Activated T-helper 1 cell treated with anti-CD3 and anti-CD28 coated beads, Interleukin-12 subunit alpha, Interleukin-12 subunit beta, Interleukin-2, Interleukin-4 antibody, amounts not matched to agents 30 ng/mL and 10 ng/mL and 1 ng/mL, durations not matched to agents 14 hours and 24 hours and 36 hours (primary cell): ENCODE results near the gene SLC8A2. TPM values are rescaled to one million over a fixed set of nuclear protein-coding genes. Genes with fewer than 3 reads are reported as not detected.

ENCODE experiments used
- DNase-seq: peaks from one replicate; pipeline ENCODE4 v3.0.0; 2021; ENCODE audit warnings: low spot score
- H3K27ac Mint-ChIP-seq: one replicate; pipeline ENCODE4 v1.8.0; 2021; ENCODE audit warnings: mild to moderate bottlenecking, mixed read lengths
- H3K27me3 Mint-ChIP-seq: one replicate; pipeline ENCODE4 v1.8.0; 2022; ENCODE audit warnings: mild to moderate bottlenecking, moderate library complexity, mixed read lengths; ENCODE audit not compliant: insufficient read depth
- H3K36me3 Mint-ChIP-seq: one replicate; pipeline ENCODE4 v1.8.0; 2021; ENCODE audit warnings: low read depth, mixed read lengths
- H3K4me1 Mint-ChIP-seq: one replicate; pipeline ENCODE4 v1.8.0; 2021; ENCODE audit warnings: low read depth, mixed read lengths
- H3K4me3 Mint-ChIP-seq: one replicate; pipeline ENCODE4 v1.8.0; 2021; ENCODE audit warnings: mild to moderate bottlenecking, moderate library complexity, mixed read lengths
- H3K9me3 Mint-ChIP-seq: one replicate; pipeline ENCODE4 v1.8.0; 2021; ENCODE audit warnings: mixed read lengths
- intact Hi-C: fragments of 100-400 bp; cut with micrococcal nuclease; formaldehyde crosslinking; loops from one replicate; pipeline ENCODE4 v1.15.1; 2024
- total RNA-seq: library from RNA; stranded (reverse); gene quantifications from 2 replicates; pipeline ENCODE4 v1.2.3, GENCODE V29; 2022

Gene SLC8A2
- total RNA-seq, 1 donor from 2014 or later: not detected

GRCh38 chr19:47510516-47511127, 38.9 kb upstream of the SLC8A2 start:
- no peaks in the 10 kb centered on the region for H3K9me3 Mint-ChIP-seq
- no peak overlapping the region for H3K27ac Mint-ChIP-seq
- intact Hi-C loops: loop anchor here (10.0 kb wide), 1 partner anchor 854 kb away; the partner anchor contains the start of genes SYNGR4 and TMEM143
- H3K27me3 Mint-ChIP-seq: peaks cover 4% of the 10 kb centered on the region
- peaks cover 41% of the 10 kb centered on the region for H3K4me1 Mint-ChIP-seq
- no peak overlapping the region for H3K4me3 Mint-ChIP-seq
- no peak for DNase-seq
- H3K36me3 Mint-ChIP-seq: peaks cover 9% of the 10 kb centered on the region

GRCh38 chr19:47509973-47510372, 38.3 kb upstream of the SLC8A2 start:
- intact Hi-C loops: loop anchor here (10.0 kb wide), 1 partner anchor 855 kb away; the partner anchor contains the start of genes SYNGR4 and TMEM143
- Mint-ChIP-seq H3K27me3 (peaks cover under 1% of the 10 kb centered on the region), H3K4me3 (no peak overlapping the region)

GRCh38 chr19:47509170-47509847, 37.6 kb upstream of the SLC8A2 start:
- H3K27ac Mint-ChIP-seq: peak overlapping the region; percentile 18
- H3K9me3 Mint-ChIP-seq: no peaks in the 10 kb centered on the region
- peaks cover 38% of the 10 kb centered on the region for H3K4me1 Mint-ChIP-seq
- intact Hi-C loops: no loop called here
- peaks cover 3% of the 10 kb centered on the region for H3K36me3 Mint-ChIP-seq
- DNase-seq: no peak
- no peak overlapping the region for H3K4me3 Mint-ChIP-seq
- H3K27me3 Mint-ChIP-seq: no peaks in the 10 kb centered on the region

More at GRCh38 chr19:47509973-47510372, 38.3 kb upstream of the SLC8A2 start:
- no peaks in the 10 kb centered on the region for H3K9me3 Mint-ChIP-seq
- peaks cover 38% of the 10 kb centered on the region for H3K4me1 Mint-ChIP-seq
- DNase-seq: no peak
- H3K36me3 Mint-ChIP-seq: peaks cover 9% of the 10 kb centered on the region
- H3K27ac Mint-ChIP-seq: no peak overlapping the region

- intact Hi-C loops: no loop called here
- H3K9me3 Mint-ChIP-seq: no peaks in the 10 kb centered on the region
These were observed 37.0 kb upstream of the SLC8A2 start for GRCh38 chr19:47508721-47509120.

GRCh38 chr19:47507924-47508553, 36.3 kb upstream of the SLC8A2 start:
- peaks cover 7% of the 10 kb centered on the region for H3K36me3 Mint-ChIP-seq
- no peaks in the 10 kb centered on the region for H3K27me3 Mint-ChIP-seq
- no peaks in the 10 kb centered on the region for H3K9me3 Mint-ChIP-seq
- H3K27ac Mint-ChIP-seq: no peak overlapping the region
- no peak for DNase-seq
- no peak overlapping the region for H3K4me3 Mint-ChIP-seq
- H3K4me1 Mint-ChIP-seq: peaks cover 26% of the 10 kb centered on the region
- intact Hi-C loops: no loop called here

More at GRCh38 chr19:47508721-47509120, 37.0 kb upstream of the SLC8A2 start:
- H3K4me1 Mint-ChIP-seq: peaks cover 33% of the 10 kb centered on the region
- H3K27ac Mint-ChIP-seq: peak overlapping the region; percentile 18
- DNase-seq: no peak
- peaks cover 3% of the 10 kb centered on the region for H3K36me3 Mint-ChIP-seq
- no peak overlapping the region for H3K4me3 Mint-ChIP-seq
- H3K27me3 Mint-ChIP-seq: no peaks in the 10 kb centered on the region

GRCh38 chr19:47507012-47507411, 35.3 kb upstream of the SLC8A2 start:
- Mint-ChIP-seq H3K27ac (no peak overlapping the region), H3K36me3 (peaks cover 10% of the 10 kb centered on the region), H3K4me3 (no peak overlapping the region), H3K27me3 (no peaks in the 10 kb centered on the region), H3K4me1 (peaks cover 16% of the 10 kb centered on the region), H3K9me3 (no peaks in the 10 kb centered on the region)
- DNase-seq: no peak
- intact Hi-C loops: no loop called here

- H3K9me3 Mint-ChIP-seq: no peaks in the 10 kb centered on the region
- DNase-seq: no peak
- H3K27ac Mint-ChIP-seq: no peak overlapping the region
- H3K27me3 Mint-ChIP-seq: no peaks in the 10 kb centered on the region
- intact Hi-C loops: no loop called here
- H3K36me3 Mint-ChIP-seq: peaks cover 14% of the 10 kb centered on the region
- peaks cover 11% of the 10 kb centered on the region for H3K4me1 Mint-ChIP-seq
- H3K4me3 Mint-ChIP-seq: no peak overlapping the region
These were observed 34.8 kb upstream of the SLC8A2 start for GRCh38 chr19:47506459-47506858.

- Mint-ChIP-seq H3K4me3 (no peak overlapping the region), H3K4me1 (peaks cover 10% of the 10 kb centered on the region), H3K27me3 (no peaks in the 10 kb centered on the region), H3K9me3 (no peaks in the 10 kb centered on the region), H3K36me3 (peaks cover 14% of the 10 kb centered on the region), H3K27ac (no peak overlapping the region)
- intact Hi-C loops: no loop called here
- DNase-seq: no peak
These were observed 33.8 kb upstream of the SLC8A2 start for GRCh38 chr19:47505506-47505905.

GRCh38 chr19:47503826-47504150, 32.1 kb upstream of the SLC8A2 start:
- Mint-ChIP-seq H3K27me3 (no peaks in the 10 kb centered on the region), H3K36me3 (peaks cover 14% of the 10 kb centered on the region), H3K4me1 (no peaks in the 10 kb centered on the region), H3K4me3 (no peak overlapping the region), H3K9me3 (no peaks in the 10 kb centered on the region), H3K27ac (no peak overlapping the region)
- no peak for DNase-seq
- intact Hi-C loops: no loop called here

GRCh38 chr19:47503130-47503825, 31.6 kb upstream of the SLC8A2 start:
- Mint-ChIP-seq H3K27ac (no peak overlapping the region), H3K4me1 (no peaks in the 10 kb centered on the region), H3K4me3 (no peak overlapping the region), H3K9me3 (no peaks in the 10 kb centered on the region), H3K27me3 (no peaks in the 10 kb centered on the region), H3K36me3 (peaks cover 14% of the 10 kb centered on the region)
- intact Hi-C loops: no loop called here
- DNase-seq: no peak

GRCh38 chr19:47499863-47500830, 28.5 kb upstream of the SLC8A2 start:
- peaks cover 16% of the 10 kb centered on the region for H3K36me3 Mint-ChIP-seq
- H3K4me1 Mint-ChIP-seq: no peaks in the 10 kb centered on the region
- no peak overlapping the region for H3K27ac Mint-ChIP-seq
- no peaks in the 10 kb centered on the region for H3K9me3 Mint-ChIP-seq
- no peak for DNase-seq
- no peaks in the 10 kb centered on the region for H3K27me3 Mint-ChIP-seq
- no peak overlapping the region for H3K4me3 Mint-ChIP-seq
- intact Hi-C loops: no loop called here

- no peak overlapping the region for H3K4me3 Mint-ChIP-seq
- H3K27me3 Mint-ChIP-seq: no peaks in the 10 kb centered on the region
- H3K4me1 Mint-ChIP-seq: no peaks in the 10 kb centered on the region
- peaks cover 16% of the 10 kb centered on the region for H3K36me3 Mint-ChIP-seq
- H3K9me3 Mint-ChIP-seq: no peaks in the 10 kb centered on the region
- intact Hi-C loops: no loop called here
- DNase-seq: no peak
- no peak overlapping the region for H3K27ac Mint-ChIP-seq
These were observed 27.7 kb upstream of the SLC8A2 start for GRCh38 chr19:47499371-47499770.
